Loucy (cell line): ENCODE measurements around the gene RFWD3.

ENCODE experiments used
- H2AFZ ChIP-seq: fragments of 200-600 bp; sonication (generic); 2 replicates; pipeline ENCODE4 v1.6.0; 2016; ENCODE audit warnings: antibody characterized with exemption, mild to moderate bottlenecking, low read length, moderate library complexity
- H3F3A ChIP-seq: fragments of 200-600 bp; 2 replicates; pipeline ENCODE4 v1.6.0; 2016; ENCODE audit warnings: antibody characterized with exemption, low read depth, mild to moderate bottlenecking
- H3K27me3 ChIP-seq: fragments of 200-600 bp; sonication (generic); 2 replicates; pipeline ENCODE4 v1.6.1; 2014; ENCODE audit warnings: low read length, mild to moderate bottlenecking; ENCODE audit not compliant: insufficient read depth, poor library complexity, severe bottlenecking
- H3K36me3 ChIP-seq: fragments of 200-600 bp; sonication (generic); 2 replicates; pipeline ENCODE4 v1.6.1; 2016; ENCODE audit warnings: low read length; ENCODE audit not compliant: insufficient read depth
- H3K4me1 ChIP-seq: fragments of 200-600 bp; sonication (generic); 2 replicates; pipeline ENCODE4 v1.5.1; 2014; ENCODE audit warnings: low read length, mild to moderate bottlenecking; ENCODE audit not compliant: insufficient read depth, poor library complexity, severe bottlenecking
- H3K4me2 ChIP-seq: fragments of 200-600 bp; sonication (generic); 2 replicates; pipeline ENCODE4 v1.6.0; 2014; ENCODE audit warnings: antibody characterized with exemption, low read length, low read depth, mild to moderate bottlenecking; ENCODE audit not compliant: poor library complexity, severe bottlenecking
- H3K4me3 ChIP-seq: fragments of 200-600 bp; sonication (generic); 2 replicates; pipeline ENCODE4 v1.5.1; 2014; ENCODE audit warnings: low read length, mild to moderate bottlenecking, mixed read lengths; ENCODE audit not compliant: poor library complexity, severe bottlenecking
- H3K79me2 ChIP-seq: fragments of 200-600 bp; sonication (generic); 2 replicates; pipeline ENCODE4 v1.6.1; 2014; ENCODE audit warnings: low read length; ENCODE audit not compliant: insufficient read depth
- H3K9ac ChIP-seq: fragments of 200-600 bp; sonication (generic); 2 replicates; pipeline ENCODE4 v1.6.0; 2014; ENCODE audit warnings: mild to moderate bottlenecking, low read depth, low read length, moderate library complexity; ENCODE audit not compliant: poor library complexity, severe bottlenecking
- H3K9me2 ChIP-seq: fragments of 200-600 bp; sonication (generic); replicated peaks from 2 replicates; pipeline ENCODE4 v1.6.1; 2016; ENCODE audit warnings: low read depth, low read length, mixed read lengths
- H3K9me3 ChIP-seq: fragments of 200-600 bp; sonication (generic); 2 replicates; pipeline ENCODE4 v1.6.1; 2014; ENCODE audit warnings: mild to moderate bottlenecking, antibody characterized with exemption, low read length, low read depth; ENCODE audit not compliant: insufficient read depth
- H4K20me1 ChIP-seq: fragments of 200-600 bp; sonication (generic); 2 replicates; pipeline ENCODE4 v1.6.0; 2014; ENCODE audit warnings: antibody characterized with exemption, low read length, mild to moderate bottlenecking; ENCODE audit not compliant: insufficient read depth, poor library complexity, severe bottlenecking
- CTCF ChIP-seq: fragments of 200-600 bp; sonication (generic); conservative IDR thresholded peaks from 2 replicates; pipeline ENCODE4 v1.5.1; 2014; ENCODE audit warnings: mild to moderate bottlenecking, antibody characterized with exemption, low read length
- EZH2phosphoT487 ChIP-seq: fragments of 200-600 bp; IDR thresholded peaks from 2 replicates; pipeline ENCODE4 v1.6.1; 2018; ENCODE audit warnings: antibody characterized with exemption, mild to moderate bottlenecking, moderate library complexity, borderline replicate concordance

The RFWD3 gene

GRCh38 chr16:74591876-74592650 lies 74.6 kb downstream of the RFWD3 start:
- peaks cover 9% of the 10 kb centered on the region for H3K4me1 ChIP-seq
- no peaks in the 10 kb centered on the region for H3F3A ChIP-seq
- no peaks in the 10 kb centered on the region for H3K36me3 ChIP-seq
- no peak overlapping the region for H3K9ac ChIP-seq
- no peak overlapping the region for H2AFZ ChIP-seq
- H3K27me3 ChIP-seq, result no peaks in the 10 kb centered on the region
- H3K4me3 ChIP-seq, result no peak overlapping the region
- no peak overlapping the region for H3K4me2 ChIP-seq
- peaks cover 69% of the 10 kb centered on the region for H3K79me2 ChIP-seq
- no peaks in the 10 kb centered on the region for H3K9me2 ChIP-seq
- TF ChIP-seq EZH2phosphoT487, result no peak
- TF ChIP-seq CTCF, result no peak
- H4K20me1 ChIP-seq, result peaks cover 13% of the 10 kb centered on the region
- no peaks in the 10 kb centered on the region for H3K9me3 ChIP-seq

- peaks cover 3% of the 10 kb centered on the region for H3K4me1 ChIP-seq
- H3K9ac ChIP-seq, result no peak overlapping the region
- H3K4me2 ChIP-seq, result no peak overlapping the region
- H3K9me2 ChIP-seq, result no peaks in the 10 kb centered on the region
- H3K4me3 ChIP-seq, result no peak overlapping the region
- H3K79me2 ChIP-seq, result peaks cover 71% of the 10 kb centered on the region
- no peaks in the 10 kb centered on the region for H3K9me3 ChIP-seq
- H3F3A ChIP-seq, result no peaks in the 10 kb centered on the region
- TF ChIP-seq EZH2phosphoT487, result no peak
- TF ChIP-seq CTCF, result no peak
- H2AFZ ChIP-seq, result no peak overlapping the region
- no peaks in the 10 kb centered on the region for H3K27me3 ChIP-seq
- H3K36me3 ChIP-seq, result no peaks in the 10 kb centered on the region
- H4K20me1 ChIP-seq, result peaks cover 18% of the 10 kb centered on the region
These were observed 79.7 kb downstream of the RFWD3 start for GRCh38 chr16:74586948-74587347.

GRCh38 chr16:74585846-74586443 lies 80.7 kb downstream of the RFWD3 start:
- peaks cover 8% of the 10 kb centered on the region for H3K4me1 ChIP-seq
- peaks cover 74% of the 10 kb centered on the region for H3K79me2 ChIP-seq
- no peaks in the 10 kb centered on the region for H3K9me3 ChIP-seq

More at GRCh38 chr16:74585846-74586443, 80.7 kb downstream of the RFWD3 start:
- TF ChIP-seq CTCF (no peak), EZH2phosphoT487 (no peak)
- Histone ChIP-seq H3K4me3 (no peak overlapping the region), H2AFZ (no peak overlapping the region), H3K9me2 (no peaks in the 10 kb centered on the region), H3F3A (no peaks in the 10 kb centered on the region), H4K20me1 (peaks cover 23% of the 10 kb centered on the region), H3K36me3 (no peaks in the 10 kb centered on the region), H3K27me3 (no peaks in the 10 kb centered on the region), H3K4me2 (no peak overlapping the region), H3K9ac (no peak overlapping the region)
